Measurements from ENCODE around the gene BCDIN3D.

GRCh38 chr12:49824895-49825294, 18.0 kb downstream of the BCDIN3D start:
- TF ChIP-seq, protein P1, sequence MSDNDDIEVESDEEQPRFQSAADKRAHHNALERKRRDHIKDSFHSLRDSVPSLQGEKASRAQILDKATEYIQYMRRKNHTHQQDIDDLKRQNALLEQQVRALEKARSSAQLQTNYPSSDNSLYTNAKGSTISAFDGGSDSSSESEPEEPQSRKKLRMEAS (IDR thresholded peaks at IDR 0.05), result no peak
- TF ChIP-seq CTCF (IDR thresholded peaks at IDR 0.05; ENCODE audit: low read depth, low read length, missing input control), result no peak
- TF ChIP-seq FOXA2 (IDR thresholded peaks at IDR 0.05), result no peak
- no peak for TF ChIP-seq JUND (IDR thresholded peaks at IDR 0.05)
- TF ChIP-seq FOXA1 (IDR thresholded peaks at IDR 0.05), result no peak
- TF ChIP-seq, protein P2, sequence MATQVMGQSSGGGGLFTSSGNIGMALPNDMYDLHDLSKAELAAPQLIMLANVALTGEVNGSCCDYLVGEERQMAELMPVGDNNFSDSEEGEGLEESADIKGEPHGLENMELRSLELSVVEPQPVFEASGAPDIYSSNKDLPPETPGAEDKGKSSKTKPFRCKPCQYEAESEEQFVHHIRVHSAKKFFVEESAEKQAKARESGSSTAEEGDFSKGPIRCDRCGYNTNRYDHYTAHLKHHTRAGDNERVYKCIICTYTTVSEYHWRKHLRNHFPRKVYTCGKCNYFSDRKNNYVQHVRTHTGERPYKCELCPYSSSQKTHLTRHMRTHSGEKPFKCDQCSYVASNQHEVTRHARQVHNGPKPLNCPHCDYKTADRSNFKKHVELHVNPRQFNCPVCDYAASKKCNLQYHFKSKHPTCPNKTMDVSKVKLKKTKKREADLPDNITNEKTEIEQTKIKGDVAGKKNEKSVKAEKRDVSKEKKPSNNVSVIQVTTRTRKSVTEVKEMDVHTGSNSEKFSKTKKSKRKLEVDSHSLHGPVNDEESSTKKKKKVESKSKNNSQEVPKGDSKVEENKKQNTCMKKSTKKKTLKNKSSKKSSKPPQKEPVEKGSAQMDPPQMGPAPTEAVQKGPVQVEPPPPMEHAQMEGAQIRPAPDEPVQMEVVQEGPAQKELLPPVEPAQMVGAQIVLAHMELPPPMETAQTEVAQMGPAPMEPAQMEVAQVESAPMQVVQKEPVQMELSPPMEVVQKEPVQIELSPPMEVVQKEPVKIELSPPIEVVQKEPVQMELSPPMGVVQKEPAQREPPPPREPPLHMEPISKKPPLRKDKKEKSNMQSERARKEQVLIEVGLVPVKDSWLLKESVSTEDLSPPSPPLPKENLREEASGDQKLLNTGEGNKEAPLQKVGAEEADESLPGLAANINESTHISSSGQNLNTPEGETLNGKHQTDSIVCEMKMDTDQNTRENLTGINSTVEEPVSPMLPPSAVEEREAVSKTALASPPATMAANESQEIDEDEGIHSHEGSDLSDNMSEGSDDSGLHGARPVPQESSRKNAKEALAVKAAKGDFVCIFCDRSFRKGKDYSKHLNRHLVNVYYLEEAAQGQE (IDR thresholded peaks at IDR 0.05), result no peak
- TF ChIP-seq RAD21 (IDR thresholded peaks at IDR 0.05), result no peak
- TF ChIP-seq GABPA (IDR thresholded peaks at IDR 0.05 in 1 of 2, conservative IDR thresholded peaks at IDR 0.05 in 1 of 2), result no peak
- TF ChIP-seq ATF3 (IDR thresholded peaks at IDR 0.05), result no peak
- no peak for TF ChIP-seq TAF1 (conservative IDR thresholded peaks at IDR 0.05)
